ENCODE results near the gene PPP4R4.
"Not testable (repeated sequence)": the region's sequence is repeated elsewhere in the genome, so short reads cannot be mapped to it uniquely, and the experiment has no call there.

The PPP4R4 gene

GRCh38 chr14:94145902-94146527 lies 28.1 kb upstream of the PPP4R4 start:
- DNase-seq (ENCODE audit: low spot score), result no peak

DNA sequence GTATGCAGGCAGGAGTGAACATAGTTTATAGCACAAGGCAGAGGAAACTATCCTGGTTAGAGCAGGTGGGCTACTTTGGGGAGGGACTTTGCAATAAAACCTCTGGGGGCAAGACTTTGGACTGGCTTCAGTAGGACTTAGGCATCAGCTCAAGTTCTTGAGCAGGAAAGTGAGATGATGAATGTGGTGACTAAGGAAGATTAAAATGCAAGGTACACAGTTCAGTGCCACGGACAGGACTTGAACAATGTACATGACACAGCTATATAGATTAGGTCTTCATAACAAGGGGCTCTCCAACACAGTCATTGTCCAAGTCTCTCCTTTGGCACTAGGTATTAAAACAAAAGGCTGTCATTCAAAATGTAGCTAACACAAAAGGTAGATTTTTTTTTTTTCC lies 21.4 kb upstream of the PPP4R4 start:
- no peak for DNase-seq (ENCODE audit: low spot score)

DNA sequence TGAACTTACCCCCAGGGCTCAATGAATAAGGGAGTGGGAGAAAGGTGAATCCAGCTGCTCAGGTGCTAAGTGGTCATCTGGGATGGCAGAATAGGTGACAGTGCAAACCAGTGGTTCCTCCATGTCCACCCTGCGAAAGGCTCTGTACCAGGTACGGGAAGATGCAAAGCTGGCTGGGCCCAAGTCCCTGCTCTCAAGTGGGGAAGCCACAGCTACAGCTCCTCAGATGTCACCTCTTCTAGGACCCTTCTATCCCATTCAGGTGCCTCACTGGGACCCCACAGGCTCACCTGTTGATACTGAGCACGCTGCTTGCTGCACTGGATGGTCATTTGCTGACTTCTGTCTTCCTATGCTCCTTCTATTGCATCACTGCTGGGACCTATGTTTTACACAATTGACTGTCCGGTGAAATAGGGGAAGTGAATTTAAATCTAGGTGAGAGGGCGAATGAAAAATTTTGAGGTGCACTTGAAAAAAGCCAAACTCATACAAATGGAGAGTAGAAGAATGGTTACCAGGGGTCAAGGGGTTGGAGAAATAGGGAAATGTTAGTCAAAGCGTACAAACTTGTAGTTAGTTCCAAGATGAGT lies 20.3 kb upstream of the PPP4R4 start:
- DNase-seq (ENCODE audit: low spot score), result no peak

DNA sequence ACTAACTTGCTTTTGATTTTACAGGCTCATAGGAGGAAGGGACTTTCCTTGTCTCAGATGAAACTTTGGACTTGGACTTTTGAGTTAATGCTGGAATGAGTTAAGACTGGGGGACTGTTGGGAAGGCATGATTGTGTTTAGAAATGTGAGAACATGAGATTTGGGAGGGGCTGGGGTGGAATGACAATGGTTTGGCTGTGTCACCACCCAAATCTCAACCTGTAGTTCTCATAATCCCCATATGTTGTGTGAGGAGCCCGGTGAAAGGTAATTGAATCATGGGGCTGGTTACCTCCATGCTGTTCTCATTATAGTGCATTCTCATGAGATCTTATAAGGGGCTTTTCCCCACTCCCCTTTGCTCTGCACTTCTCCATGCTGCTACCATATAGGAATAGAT lies 18.0 kb upstream of the PPP4R4 start:
- not testable (repeated sequence) for DNase-seq (ENCODE audit: low spot score)

DNA sequence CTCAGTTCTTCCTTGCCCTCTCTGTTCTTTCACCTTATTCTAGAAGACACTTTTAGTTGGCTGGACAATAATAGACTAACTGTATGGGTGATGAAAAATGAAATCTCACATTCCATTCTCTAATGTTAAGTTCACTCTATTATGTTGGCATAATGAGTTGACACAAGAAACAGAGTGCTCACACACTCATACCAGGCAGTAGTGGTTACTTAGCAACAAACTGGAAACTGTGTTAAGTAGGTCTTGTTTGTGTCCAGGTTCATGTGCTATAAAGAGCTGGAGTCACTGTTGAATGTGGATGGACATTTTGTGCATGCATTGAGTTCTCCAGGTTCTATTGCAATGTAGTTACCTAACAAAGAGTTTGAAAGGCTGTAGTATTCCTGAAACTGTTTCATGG lies 16.9 kb upstream of the PPP4R4 start:
- DNase-seq (ENCODE audit: low spot score), result no peak

- no peak for DNase-seq (ENCODE audit: low spot score)
Measured at GRCh38 chr14:94158239-94158883, 15.8 kb upstream of the PPP4R4 start.

DNA sequence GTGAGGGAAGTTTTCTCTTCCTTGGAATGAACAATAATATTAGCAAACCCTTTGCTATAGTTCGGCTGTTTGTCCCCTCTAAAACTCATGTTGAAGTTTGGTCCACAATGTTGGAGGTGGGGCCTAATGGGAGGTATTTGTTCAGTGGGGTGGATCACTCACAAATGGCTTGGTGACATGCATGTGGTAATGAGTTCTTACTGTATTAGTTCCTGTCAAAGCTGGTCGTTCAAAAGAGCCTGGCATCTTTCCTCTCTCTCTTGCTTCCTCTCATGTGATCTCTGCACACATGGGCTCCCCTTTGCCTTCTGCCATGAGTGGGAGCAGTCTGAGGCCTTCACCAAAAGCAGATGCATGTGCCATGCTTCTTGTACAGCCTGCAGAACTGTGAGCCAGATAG lies 13.1 kb upstream of the PPP4R4 start:
- DNase-seq (ENCODE audit: low spot score), result no peak

GRCh38 chr14:94161981-94162380 lies 12.1 kb upstream of the PPP4R4 start:
- DNase-seq (ENCODE audit: low spot score), result no peak

- DNase-seq (ENCODE audit: low spot score), result no peak
Measured at GRCh38 chr14:94162466-94162865, 11.7 kb upstream of the PPP4R4 start.

DNA sequence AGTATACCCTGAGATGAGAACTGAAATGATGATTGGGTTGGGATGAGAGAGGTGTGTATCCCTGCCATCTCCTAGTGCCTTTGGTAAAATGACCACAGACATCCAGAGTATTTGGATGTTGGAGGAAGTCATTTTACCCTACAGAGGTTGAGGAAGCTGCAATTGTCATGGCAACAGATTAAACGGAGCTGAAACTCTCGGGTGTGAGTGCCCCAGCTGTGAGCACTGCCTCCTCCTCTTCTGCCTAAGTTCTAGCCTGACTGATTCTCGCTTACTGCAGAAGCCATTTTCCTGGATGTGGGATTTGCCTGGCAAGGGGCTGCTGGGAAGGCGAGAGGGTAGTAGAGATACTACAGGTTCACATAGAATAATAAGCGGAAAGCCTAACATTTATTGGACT lies 10.3 kb upstream of the PPP4R4 start:
- no peak for DNase-seq (ENCODE audit: low spot score)

DNA sequence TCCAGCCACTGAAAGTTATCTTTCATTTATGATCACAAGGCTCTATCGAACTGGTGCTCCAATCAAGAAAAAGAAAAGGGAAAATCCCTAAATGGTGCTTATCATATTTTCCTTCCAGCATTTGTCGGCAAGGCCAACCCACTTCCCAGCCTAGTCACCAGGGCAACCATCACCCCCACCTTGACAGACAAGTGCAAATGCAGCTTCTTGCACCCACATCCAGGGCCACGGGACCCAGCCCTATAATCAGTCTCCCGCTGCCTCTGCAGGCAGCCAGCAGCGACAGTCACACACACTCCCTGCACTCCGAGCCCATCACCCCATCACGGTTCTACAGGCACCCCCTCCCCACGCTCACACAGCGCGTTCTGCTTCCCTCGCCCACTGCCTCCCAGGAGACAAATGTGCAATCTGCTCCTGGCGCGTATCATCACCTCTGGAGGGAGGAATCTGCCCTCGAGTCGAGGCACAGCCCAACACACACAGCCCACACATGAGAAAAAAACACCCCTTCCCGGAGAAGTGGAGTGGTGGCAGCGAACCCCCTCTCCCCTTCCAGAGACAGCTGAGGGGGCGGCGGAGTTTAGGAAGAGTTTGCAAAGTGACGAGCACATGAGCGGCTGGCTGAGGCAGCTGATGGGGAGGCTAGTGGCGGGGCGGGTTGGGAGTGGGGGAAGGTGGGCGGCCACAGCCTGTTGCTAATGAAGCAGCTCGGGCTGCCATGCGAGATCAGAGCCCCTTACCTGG lies 9.3 kb upstream of the PPP4R4 start:
- no peak for DNase-seq (ENCODE audit: low spot score)

DNA sequence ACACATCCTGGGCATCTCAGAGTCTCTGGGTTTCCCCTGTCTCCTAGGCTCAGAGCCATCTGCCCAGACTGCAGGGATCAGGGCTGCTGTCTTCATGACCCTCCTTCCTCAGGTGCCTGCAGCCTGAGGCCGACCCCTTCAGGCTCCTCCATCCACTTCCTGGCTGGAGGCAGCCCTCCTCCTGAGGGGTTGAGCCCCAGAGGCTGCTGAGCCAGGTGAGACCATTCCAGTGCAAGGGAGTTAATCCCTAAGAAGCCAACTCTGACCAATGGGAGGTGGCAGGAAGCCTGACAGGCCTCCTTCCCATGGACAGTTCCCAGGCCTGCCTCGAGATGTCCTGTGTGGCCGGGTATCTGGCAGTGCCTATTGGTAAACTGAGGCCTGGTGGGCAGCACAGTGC lies 8.4 kb upstream of the PPP4R4 start:
- DNase-seq (ENCODE audit: low spot score), result no peak

GRCh38 chr14:94170136-94170535 lies 4.0 kb upstream of the PPP4R4 start:
- DNase-seq (ENCODE audit: low spot score), result no peak

- DNase-seq (ENCODE audit: low spot score), result no peak
Measured at GRCh38 chr14:94171208-94171607, 2.9 kb upstream of the PPP4R4 start.

GRCh38 chr14:94172545-94172944 lies 1.6 kb upstream of the PPP4R4 start:
- no peak for DNase-seq (ENCODE audit: low spot score)

GRCh38 chr14:94173471-94173884 lies 644 bp upstream of the PPP4R4 start:
- DNase-seq (ENCODE audit: low spot score), result peak; percentile 26

DNA sequence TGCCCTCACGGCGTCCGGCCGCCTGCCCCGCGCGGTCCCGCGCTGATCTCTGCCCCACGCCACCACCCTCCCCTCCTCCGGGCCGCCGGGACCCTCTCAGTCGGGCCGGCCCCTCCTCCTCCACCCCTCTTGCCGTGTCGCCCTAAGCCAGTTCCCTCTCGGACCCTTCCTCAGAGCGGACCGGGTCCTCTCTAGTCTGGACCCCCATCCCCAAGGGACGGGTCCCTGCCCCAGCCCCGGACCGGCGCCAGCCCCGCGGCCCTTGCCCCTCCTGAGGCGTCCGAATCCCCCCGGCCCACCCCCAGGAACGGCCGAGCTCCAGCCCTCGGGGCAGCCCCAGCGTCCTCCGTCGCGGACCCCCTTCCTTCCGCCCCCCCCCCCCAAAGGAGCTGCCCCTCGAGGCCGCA lies 485 bp downstream of the PPP4R4 start:
- DNase-seq (ENCODE audit: low spot score), result no peak

GRCh38 chr14:94175011-94175745 lies 1.1 kb downstream of the PPP4R4 start:
- peak; percentile 13 for DNase-seq (ENCODE audit: low spot score)

DNA sequence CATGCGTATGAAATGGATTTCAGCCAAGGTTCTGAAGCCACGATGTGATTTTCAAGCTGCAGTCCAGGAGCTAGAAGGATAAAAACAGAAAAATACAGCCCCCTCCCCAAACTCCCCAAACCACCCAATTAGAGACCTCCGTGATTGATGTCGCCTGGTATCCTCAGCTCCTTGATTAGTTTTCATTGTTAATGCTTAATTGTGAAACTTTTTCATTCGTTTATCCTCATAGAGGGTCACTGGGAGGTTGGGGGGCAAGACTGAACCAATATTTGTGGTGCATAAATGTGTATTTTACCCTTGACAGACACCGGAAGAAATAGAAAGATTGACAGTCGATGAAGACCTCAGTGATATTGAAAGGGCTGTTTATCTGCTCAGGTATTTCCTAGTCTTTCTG lies 1.6 kb downstream of the PPP4R4 start:
- no peak for DNase-seq (ENCODE audit: low spot score)

DNA sequence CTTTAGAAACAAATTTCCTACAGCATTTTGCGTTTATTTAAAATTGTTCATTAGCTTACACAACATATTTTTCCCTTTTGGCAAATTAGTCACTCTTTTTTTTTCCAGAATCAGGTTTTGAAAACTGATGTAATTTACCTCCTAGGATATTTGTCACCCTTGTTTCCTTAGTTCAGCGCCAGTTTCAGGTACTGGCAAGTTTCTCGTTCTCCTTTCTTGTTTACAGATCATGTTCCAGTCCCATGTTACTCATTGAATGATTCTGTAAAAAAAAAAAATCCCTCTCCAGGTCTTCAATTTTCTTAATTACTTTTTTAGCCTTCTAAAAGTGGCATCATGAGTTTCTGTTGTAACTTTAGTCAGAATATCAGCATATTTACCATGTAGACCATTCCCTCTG lies 2.7 kb downstream of the PPP4R4 start:
- DNase-seq (ENCODE audit: low spot score), result no peak

GRCh38 chr14:94177806-94178205 lies 3.7 kb downstream of the PPP4R4 start:
- no peak for DNase-seq (ENCODE audit: low spot score)

DNA sequence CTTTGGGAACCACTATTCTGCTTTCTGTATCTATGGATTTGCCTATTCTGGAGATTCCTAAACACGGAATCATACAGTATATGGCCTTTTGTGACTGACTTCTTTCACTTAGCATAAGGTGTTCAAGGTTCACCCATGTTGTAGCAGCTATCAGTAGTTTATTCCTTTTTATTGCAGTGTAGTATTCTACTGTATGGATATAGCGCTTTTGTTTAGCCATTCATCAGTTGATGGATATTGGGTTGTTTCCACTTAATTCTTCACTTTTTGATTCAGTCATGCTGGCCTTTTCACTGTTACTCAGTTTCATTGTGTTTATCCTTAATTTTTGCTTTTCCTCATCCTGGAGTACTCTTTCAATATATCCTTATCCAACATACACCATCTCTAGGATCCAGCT lies 5.1 kb downstream of the PPP4R4 start:
- no peak for DNase-seq (ENCODE audit: low spot score)

All from HuH-7 (cell line).